ENCODE measurements around the gene SUSD1.

SUSD1 gene

DNA sequence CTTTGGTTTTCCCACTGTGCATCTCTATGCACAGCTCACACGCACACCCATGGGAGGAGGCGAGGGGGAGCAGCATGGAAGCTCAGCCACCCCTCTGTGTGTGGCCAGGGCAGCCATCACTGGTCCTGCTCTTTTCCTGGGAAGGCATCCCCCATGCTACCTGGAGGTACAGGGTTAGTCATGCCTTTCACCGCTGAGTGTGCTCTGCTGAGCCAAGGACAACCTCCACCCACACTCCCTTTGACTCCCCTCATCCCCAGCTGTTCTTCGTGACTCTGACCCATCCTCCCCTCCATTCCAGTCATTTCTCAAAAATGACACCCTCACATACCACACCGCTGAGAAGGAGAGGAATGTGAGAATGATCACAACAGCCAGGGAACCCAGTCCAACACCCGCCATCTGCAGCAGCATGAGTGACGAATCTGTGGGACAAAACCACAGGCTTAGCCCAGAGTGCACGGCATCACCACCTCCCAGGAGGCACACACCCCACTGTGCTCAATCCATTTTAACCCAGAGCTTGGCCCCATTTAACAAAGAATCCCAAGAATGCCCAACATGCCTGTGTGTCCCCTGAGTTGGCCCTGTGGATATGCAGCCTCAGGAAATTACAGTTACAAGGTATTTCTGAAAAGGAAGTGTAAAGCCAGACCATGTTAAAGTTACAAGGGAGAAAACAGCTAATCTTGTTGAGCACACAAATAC is 133.4 kb downstream of the SUSD1 start:
- DNase-seq (ENCODE audit: low read depth in 2 of 2) = peak in 1 of 2 donors; percentile 30

- DNase-seq (ENCODE audit: low read depth in 2 of 2) = no peak
Observed at GRCh38 chr9:112041199-112041535, 133.9 kb downstream of the SUSD1 start.

GRCh38 chr9:112038017-112038408 is 137.1 kb downstream of the SUSD1 start:
- DNase-seq (ENCODE audit: low read depth in 2 of 2) = no peak

DNA sequence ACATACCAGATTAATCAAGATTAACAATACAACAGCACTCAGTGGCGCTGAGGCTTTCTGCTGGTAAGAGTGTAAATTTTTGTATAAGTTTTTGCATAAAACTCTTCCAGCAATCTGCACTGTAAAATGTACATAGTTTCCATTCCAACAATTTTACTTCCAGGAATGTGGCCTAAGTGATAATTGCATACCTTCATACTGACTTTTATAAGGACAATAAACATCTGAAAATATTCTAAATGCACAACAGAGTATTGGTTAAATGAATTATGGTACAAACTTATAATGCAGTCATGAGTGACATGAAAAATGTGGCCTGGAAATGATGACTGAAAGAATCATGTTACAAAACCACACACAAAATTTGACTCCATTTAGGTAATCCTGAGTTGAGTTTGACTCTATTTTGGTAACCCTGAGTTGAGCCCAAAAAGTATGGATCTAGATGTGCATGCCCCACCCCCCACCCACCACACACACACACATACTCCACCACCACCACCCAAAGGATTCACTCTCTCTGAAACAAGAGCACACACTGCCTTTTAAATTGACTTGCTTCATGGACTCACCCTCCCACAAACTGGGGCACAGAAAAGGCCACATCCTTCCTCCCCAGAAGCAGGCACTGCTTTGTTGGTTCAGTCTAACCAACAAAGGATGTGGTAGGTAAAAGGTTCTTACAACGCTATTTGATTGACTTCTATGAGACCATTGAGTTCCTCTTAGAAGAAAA is 137.6 kb downstream of the SUSD1 start:
- DNase-seq (ENCODE audit: low read depth in 2 of 2) = peak; percentile 63

DNA sequence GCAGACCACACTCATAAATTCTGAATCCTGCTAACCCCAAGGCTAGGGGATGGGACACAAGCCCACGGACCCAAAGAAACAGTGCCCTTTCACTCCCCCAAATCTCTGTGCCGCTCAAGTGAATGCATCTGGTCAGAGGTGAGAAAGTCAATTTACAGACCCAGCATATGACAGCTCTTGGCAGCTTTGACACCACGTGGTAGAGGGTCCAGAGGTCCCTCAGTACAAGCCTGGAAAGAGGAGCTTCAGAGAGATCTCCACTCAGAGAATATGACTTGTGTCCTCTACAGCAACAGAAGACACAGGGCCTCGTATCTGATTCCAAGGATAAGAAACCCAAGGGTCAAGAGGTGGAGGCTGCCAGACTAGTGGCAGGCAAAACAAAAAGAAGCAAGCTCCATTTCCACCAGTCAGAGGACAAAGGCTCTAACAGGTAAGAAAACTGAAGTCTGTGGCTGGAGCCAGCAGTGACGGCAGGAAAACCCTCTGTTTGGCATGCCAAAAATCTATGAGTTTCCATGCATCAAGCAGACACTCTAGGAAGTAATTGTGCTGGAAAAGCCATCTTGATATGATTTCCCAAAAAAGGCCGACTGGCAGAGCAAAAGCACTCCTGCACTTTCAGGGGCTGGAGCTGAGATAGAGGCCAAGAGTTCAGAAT is 139.8 kb downstream of the SUSD1 start:
- DNase-seq (ENCODE audit: low read depth in 2 of 2) = no peak

- no peak for DNase-seq (ENCODE audit: low read depth in 2 of 2)
Observed at GRCh38 chr9:112034216-112034611, 140.9 kb downstream of the SUSD1 start.

DNA sequence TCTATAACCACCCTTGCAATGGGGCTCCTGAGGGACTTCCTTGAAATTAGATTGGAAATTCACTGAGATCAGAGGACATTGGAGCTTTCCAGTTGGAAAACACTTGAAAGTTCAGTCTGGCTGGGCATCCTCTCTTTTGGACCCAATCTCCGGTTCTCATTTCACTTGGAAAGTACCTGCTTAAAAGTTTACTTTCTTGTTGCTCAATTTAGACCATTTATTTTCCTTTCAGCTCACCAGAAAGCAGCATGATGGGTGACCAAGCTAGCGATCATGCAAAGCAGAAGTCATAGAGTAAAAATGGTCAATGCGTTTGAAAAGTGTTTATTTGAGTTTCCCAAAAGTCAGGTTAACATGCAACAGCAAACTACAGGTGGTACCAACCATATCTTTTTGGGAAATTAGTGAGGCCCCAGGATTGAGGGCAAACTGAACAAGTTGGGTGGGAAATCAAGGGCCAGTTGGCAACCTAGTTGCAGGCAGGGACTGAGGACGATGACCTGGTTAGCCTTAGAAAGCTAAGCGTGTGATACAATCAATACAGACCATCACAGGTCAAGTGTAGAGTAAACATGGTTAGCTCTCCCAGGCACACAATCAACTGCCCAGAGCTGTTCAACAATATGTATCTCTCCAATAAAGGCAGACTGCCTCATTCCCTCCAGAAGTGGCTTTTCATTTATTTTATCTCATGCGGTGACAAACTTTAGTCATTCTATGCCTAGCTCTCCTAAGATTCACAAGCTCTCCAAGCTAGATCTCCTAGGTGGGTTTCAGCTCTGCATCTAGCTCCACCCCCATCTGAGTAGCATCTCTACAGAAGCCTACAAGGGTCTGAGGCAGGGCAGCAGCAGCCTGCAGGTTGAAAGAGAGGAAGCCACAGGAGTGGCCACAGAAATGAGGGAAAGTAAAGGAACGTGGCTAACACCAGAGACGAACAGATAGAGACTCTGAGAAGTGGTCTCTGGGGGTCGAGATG is 141.6 kb downstream of the SUSD1 start:
- DNase-seq (ENCODE audit: low read depth in 2 of 2) = no peak

DNA sequence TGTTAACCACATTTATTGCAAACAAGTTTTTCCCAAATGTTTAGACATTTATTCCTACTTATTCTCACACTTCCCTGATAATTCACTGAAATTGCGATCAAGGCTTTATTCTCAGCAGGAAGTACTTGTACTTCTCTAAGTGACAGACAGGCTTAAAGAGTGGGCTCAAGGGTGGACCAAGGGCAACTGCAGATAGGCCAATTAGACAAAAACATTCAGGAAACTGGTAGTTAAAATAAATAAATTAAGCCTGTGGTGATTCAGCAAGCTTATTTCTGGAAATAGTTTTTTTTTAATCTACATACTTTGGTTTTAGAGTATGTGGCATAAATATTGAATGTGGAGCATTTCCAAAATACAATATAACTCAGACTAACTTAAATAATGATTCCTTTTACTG is 142.4 kb downstream of the SUSD1 start:
- no peak for DNase-seq (ENCODE audit: low read depth in 2 of 2)

DNA sequence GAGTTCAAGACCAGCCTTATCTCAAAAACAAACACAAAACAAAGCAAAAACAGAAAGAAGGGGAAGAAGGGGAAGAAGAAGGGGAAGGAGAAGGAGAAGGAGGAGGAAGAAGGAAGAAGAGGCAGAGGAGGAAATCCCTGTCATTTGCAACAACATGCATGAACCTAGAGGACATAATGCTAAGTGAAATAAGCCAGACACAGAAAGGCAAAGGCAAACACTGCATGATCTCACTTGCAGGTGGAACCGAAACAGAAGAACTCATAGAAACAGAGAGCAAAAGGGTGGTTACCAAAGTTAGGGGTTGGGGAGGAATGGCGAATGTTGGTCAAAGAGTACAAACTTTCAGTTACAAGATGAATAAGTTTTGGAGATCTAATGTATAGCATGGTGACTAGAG is 143.1 kb downstream of the SUSD1 start:
- DNase-seq (ENCODE audit: low read depth in 2 of 2) = peak in 1 of 2 donors; percentile 6

DNA sequence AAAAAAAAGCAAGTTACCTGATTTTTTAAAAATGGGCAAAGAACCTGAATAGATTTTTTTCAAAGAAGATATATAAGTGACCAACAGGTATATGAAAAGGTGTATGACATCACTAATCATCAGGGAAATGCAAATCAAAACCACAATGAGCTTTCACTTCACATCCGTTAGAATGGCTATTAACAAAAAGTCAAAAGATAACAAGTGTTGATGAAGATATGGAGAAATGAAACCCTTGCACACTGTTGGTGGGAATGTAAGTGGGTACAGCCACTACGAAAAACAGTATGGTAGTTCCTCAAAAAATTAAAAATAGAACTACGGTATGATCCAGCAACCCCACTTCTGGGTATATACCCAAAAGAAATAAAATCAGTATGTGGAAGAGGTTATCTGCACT is 143.7 kb downstream of the SUSD1 start:
- DNase-seq (ENCODE audit: low read depth in 2 of 2) = no peak

- no peak for DNase-seq (ENCODE audit: low read depth in 2 of 2)
Observed at GRCh38 chr9:112029921-112030444, 145.1 kb downstream of the SUSD1 start.

DNA sequence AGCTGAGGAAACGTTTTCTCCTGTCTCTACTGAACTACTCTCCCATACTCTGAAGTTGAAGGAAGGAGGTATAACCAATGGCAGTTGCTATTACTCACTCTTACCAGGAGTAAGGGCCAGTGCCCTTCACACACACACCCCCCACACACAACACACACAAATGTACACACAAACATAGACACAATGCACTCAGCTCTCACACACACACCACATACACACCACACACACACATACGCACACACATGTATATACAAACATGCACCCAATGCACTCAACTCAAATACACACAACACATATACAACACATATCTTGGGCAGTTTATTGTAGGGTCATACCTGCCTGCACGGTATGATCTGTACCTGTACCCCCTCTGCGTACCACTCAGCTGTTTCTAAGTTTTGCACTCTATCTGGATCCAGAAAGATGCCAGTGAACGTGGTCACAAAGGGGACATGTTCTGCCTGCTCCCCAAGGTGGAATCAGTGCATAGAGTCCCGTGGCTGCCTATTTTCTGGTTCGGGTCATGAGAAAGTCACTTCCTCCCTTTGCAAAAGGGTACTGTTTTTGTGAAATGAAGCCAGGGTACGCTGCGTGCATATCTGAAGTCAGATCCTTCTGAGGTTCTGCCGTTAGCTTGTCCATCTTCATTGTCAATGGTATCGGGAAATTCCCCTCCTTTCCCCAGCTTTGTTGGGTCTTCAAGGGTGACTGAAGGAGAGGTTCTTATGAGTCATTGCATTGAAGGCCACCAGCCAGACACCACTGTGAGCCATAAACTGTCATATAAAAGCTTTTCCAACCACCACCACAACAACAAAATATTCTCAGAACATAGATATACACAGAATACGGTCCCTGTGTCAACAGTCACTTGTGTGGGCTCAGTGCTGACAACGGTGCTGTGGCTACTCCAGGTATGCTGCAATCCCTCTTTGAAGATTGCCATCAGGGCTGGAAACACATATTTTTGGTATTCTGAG is 146.6 kb downstream of the SUSD1 start:
- DNase-seq (ENCODE audit: low read depth in 2 of 2) = peak; percentile 8 to 36

GRCh38 chr9:112025850-112026249 is 149.2 kb downstream of the SUSD1 start:
- DNase-seq (ENCODE audit: low read depth in 2 of 2) = no peak

- DNase-seq (ENCODE audit: low read depth in 2 of 2) = no peak
Observed at GRCh38 chr9:112021742-112022141, 153.4 kb downstream of the SUSD1 start.

- no peak for DNase-seq (ENCODE audit: low read depth in 2 of 2)
Observed at GRCh38 chr9:112020680-112021596, 154.2 kb downstream of the SUSD1 start.

DNA sequence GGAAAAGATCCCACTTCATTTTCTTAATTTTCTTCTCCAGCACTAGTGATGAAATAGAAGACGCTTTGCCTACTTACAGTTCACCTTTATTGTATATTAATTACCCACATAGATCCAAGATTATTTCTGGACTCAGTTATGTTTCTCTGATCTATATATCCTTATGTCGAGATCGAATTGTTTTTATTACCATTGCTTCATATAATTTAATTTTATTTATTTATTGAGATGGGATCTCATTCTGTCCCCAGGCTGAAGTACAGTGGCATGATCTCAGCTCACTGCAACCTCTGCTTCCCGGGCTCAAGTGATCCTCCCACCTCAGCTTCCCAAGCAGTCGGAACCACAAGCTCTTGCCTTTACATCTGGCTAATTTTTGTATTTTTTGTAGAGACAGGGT is 157.2 kb downstream of the SUSD1 start:
- no peak for DNase-seq (ENCODE audit: low read depth in 2 of 2)

DNA sequence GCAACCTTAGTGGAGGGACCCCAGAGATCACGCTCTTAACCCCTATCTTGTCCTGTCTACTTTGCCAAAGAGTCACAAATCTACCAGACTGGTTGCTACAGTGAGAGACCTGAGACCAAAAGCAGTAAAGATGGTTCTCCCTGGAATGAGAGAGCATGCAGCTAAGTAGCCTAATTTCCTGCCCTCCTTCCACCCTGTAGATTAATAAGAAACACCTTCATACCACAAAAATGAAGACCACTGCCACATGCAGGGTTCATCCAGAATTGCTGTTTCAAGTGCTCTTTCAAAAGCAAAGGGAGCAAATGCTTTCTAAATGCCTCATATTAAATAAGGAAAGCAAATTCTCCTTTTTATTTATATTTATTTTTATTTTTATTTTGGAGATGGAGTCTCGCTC is 159.4 kb downstream of the SUSD1 start:
- DNase-seq (ENCODE audit: low read depth in 2 of 2) = no peak

DNA sequence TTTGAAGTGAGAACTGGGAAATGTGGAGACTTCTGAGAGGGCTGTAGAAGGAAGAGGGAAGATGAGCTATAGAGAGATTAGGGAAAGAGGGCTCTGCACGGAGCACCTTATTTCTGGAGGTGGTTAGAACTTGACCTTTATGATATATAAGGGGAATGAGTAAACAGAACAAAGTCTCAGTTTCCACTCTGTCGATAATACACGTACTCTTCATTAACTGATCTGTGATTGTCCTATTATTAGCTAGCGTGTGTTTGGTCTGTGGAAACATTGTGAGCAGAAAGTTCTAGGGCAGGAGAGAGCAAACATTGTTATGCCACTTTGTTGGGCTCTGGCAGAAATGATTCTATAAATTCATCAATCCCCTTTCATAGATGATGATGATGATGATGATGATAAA is 159.9 kb downstream of the SUSD1 start:
- DNase-seq (ENCODE audit: low read depth in 2 of 2) = no peak

- no peak for DNase-seq (ENCODE audit: low read depth in 2 of 2)
Observed at GRCh38 chr9:112013266-112013665, 161.8 kb downstream of the SUSD1 start.

All from stimulated activated CD8-positive, alpha-beta memory T cell treated with anti-CD3 and anti-CD28 coated beads, Interleukin-15, amount 100 ng/mL, for 48 hours (primary cell).